Subcutaneous abdominal adipose tissue (tissue), 5 donors: ENCODE measurements around the gene BTRC.
"Not testable (repeated sequence)": the region's sequence is repeated elsewhere in the genome, so short reads cannot be mapped to it uniquely, and the experiment has no call there.

Experiments used
- H3K27ac ChIP-seq: one replicate; pipeline ENCODE4 v1.7.0; 2013; ENCODE audit warnings: low read depth, mild to moderate bottlenecking, inconsistent platforms, low read length, moderate library complexity
- H3K27me3 ChIP-seq, 5 donors: one replicate each; pipeline ENCODE4 v1.7.0; 2013; ENCODE audit warnings: low read length in 5 of 5, inconsistent platforms in 1 of 5; ENCODE audit not compliant: control insufficient read depth in 5 of 5, insufficient read depth in 4 of 5
- H3K36me3 ChIP-seq, 5 donors: one replicate each; pipeline ENCODE4 v1.7.0; 2013; ENCODE audit warnings: low read length in 5 of 5; ENCODE audit not compliant: control insufficient read depth in 5 of 5, insufficient read depth in 5 of 5
- H3K4me1 ChIP-seq, 5 donors: one replicate each; pipeline ENCODE4 v1.7.0; 2013; ENCODE audit warnings: low read length in 5 of 5, mild to moderate bottlenecking in 3 of 5, moderate library complexity in 1 of 5; ENCODE audit not compliant: control insufficient read depth in 5 of 5, insufficient read depth in 5 of 5
- H3K4me3 ChIP-seq, 5 donors: one replicate each; pipeline ENCODE4 v1.7.0; 2013; ENCODE audit warnings: low read length in 5 of 5, low read depth in 1 of 5
- H3K9ac ChIP-seq, 5 donors: one replicate each; pipeline ENCODE4 v1.7.0; 2013; ENCODE audit warnings: low read length in 5 of 5, mild to moderate bottlenecking in 4 of 5, moderate library complexity in 3 of 5
- H3K9me3 ChIP-seq, 5 donors: one replicate each; pipeline ENCODE4 v1.7.0; 2013; ENCODE audit warnings: low read length in 5 of 5; ENCODE audit not compliant: control insufficient read depth in 5 of 5
- donor health status: healthy.
- donor health status: healthy.
- donor health status: healthy.
- donor health status: healthy.
- donor health status: healthy.

The BTRC gene

GRCh38 chr10:101400585-101400984, 46.6 kb downstream of the BTRC start:
- Histone ChIP-seq H3K4me3 (no peak overlapping the region), H3K36me3 (no peaks in the 10 kb centered on the region), H3K4me1 (peaks cover 0 to 3% (median 0%) of the 10 kb centered on the region in 5 donors), H3K27me3 (no peaks in the 10 kb centered on the region), H3K9ac (no peak overlapping the region), H3K27ac (no peak overlapping the region), H3K9me3 (no peaks in the 10 kb centered on the region)

GRCh38 chr10:101402711-101403110, 48.7 kb downstream of the BTRC start:
- H3K4me3 ChIP-seq, result no peak overlapping the region
- H3K27ac ChIP-seq, result no peak overlapping the region
- H3K36me3 ChIP-seq, result no peaks in the 10 kb centered on the region
- H3K4me1 ChIP-seq, result peaks cover 0 to 3% (median 0%) of the 10 kb centered on the region in 5 donors
- H3K27me3 ChIP-seq, result no peaks in the 10 kb centered on the region
- no peak overlapping the region for H3K9ac ChIP-seq
- H3K9me3 ChIP-seq, result no peaks in the 10 kb centered on the region

GRCh38 chr10:101403161-101403560, 49.2 kb downstream of the BTRC start:
- Histone ChIP-seq H3K4me3 (no peak overlapping the region), H3K27me3 (no peaks in the 10 kb centered on the region), H3K9me3 (no peaks in the 10 kb centered on the region), H3K4me1 (peaks cover 0 to 3% (median 0%) of the 10 kb centered on the region in 5 donors), H3K9ac (no peak overlapping the region), H3K27ac (no peak overlapping the region), H3K36me3 (no peaks in the 10 kb centered on the region)

GRCh38 chr10:101405001-101405400, 51.0 kb downstream of the BTRC start:
- Histone ChIP-seq H3K9ac (no peak overlapping the region), H3K36me3 (peaks cover 0 to 6% (median 4%) of the 10 kb centered on the region in 5 donors), H3K27me3 (no peaks in the 10 kb centered on the region), H3K4me1 (peaks cover 0 to 3% (median 0%) of the 10 kb centered on the region in 5 donors), H3K4me3 (no peak overlapping the region), H3K27ac (no peak overlapping the region), H3K9me3 (peaks cover 0 to 3% (median 0%) of the 10 kb centered on the region in 5 donors)

- Histone ChIP-seq H3K9ac (no peak overlapping the region), H3K27me3 (no peaks in the 10 kb centered on the region), H3K27ac (no peak overlapping the region), H3K9me3 (peaks cover 4 to 14% (median 8%) of the 10 kb centered on the region in 5 donors), H3K36me3 (peaks cover 0 to 6% (median 4%) of the 10 kb centered on the region in 5 donors), H3K4me1 (no peaks in the 10 kb centered on the region), H3K4me3 (no peak overlapping the region)
Observed at GRCh38 chr10:101411598-101411997, 57.6 kb downstream of the BTRC start.

- no peak overlapping the region for H3K9ac ChIP-seq
- H3K36me3 ChIP-seq, result peaks cover 0 to 6% (median 4%) of the 10 kb centered on the region in 5 donors
- H3K4me1 ChIP-seq, result no peaks in the 10 kb centered on the region
- H3K9me3 ChIP-seq, result peaks cover 4 to 14% (median 8%) of the 10 kb centered on the region in 5 donors
- H3K27ac ChIP-seq, result no peak overlapping the region
- no peaks in the 10 kb centered on the region for H3K27me3 ChIP-seq
- no peak overlapping the region for H3K4me3 ChIP-seq
Observed at GRCh38 chr10:101414034-101414433, 60.1 kb downstream of the BTRC start.

- no peaks in the 10 kb centered on the region for H3K27me3 ChIP-seq
- H3K9me3 ChIP-seq, result peaks cover 4 to 14% (median 8%) of the 10 kb centered on the region in 5 donors
- H3K4me3 ChIP-seq, result no peak overlapping the region
- no peaks in the 10 kb centered on the region for H3K4me1 ChIP-seq
- no peaks in the 10 kb centered on the region for H3K36me3 ChIP-seq
- no peak overlapping the region for H3K27ac ChIP-seq
- H3K9ac ChIP-seq, result no peak overlapping the region
Observed at GRCh38 chr10:101415884-101416283, 61.9 kb downstream of the BTRC start.

- H3K4me3 ChIP-seq, H3K27me3 ChIP-seq, H3K4me1 ChIP-seq, H3K9me3 ChIP-seq, H3K27ac ChIP-seq, H3K36me3 ChIP-seq, H3K9ac ChIP-seq: not testable (repeated sequence)
Observed at GRCh38 chr10:101421967-101422366, 68.0 kb downstream of the BTRC start.

- Histone ChIP-seq H3K36me3 (no peaks in the 10 kb centered on the region), H3K9me3 (no peaks in the 10 kb centered on the region), H3K27ac (no peak overlapping the region), H3K4me1 (peaks cover 0 to 10% (median 5%) of the 10 kb centered on the region in 5 donors), H3K27me3 (no peaks in the 10 kb centered on the region), H3K9ac (no peak overlapping the region), H3K4me3 (no peak overlapping the region)
Observed at GRCh38 chr10:101425535-101425934, 71.6 kb downstream of the BTRC start.

GRCh38 chr10:101428036-101428435, 74.1 kb downstream of the BTRC start:
- Histone ChIP-seq H3K4me1 (peaks cover 0 to 10% (median 5%) of the 10 kb centered on the region in 5 donors), H3K9me3 (no peaks in the 10 kb centered on the region), H3K4me3 (no peak overlapping the region), H3K9ac (no peak overlapping the region), H3K27me3 (no peaks in the 10 kb centered on the region), H3K36me3 (peaks cover 0 to 3% (median 0%) of the 10 kb centered on the region in 5 donors), H3K27ac (no peak overlapping the region)

- Histone ChIP-seq H3K36me3 (peaks cover 0 to 3% (median 0%) of the 10 kb centered on the region in 5 donors), H3K27ac (no peak overlapping the region), H3K27me3 (no peaks in the 10 kb centered on the region), H3K9ac (no peak overlapping the region), H3K4me1 (peaks cover 0 to 10% (median 5%) of the 10 kb centered on the region in 5 donors), H3K4me3 (no peak overlapping the region), H3K9me3 (no peaks in the 10 kb centered on the region)
Observed at GRCh38 chr10:101429423-101429822, 75.5 kb downstream of the BTRC start.
